ENCODE measurements around the gene CHRNB2. TPM values are rescaled to one million over a fixed set of nuclear protein-coding genes. Genes with fewer than 3 reads are reported as not detected.
A peak's percentile ranks its signal among the peaks of the same experiment; 100 is the strongest.

CHRNB2 gene
- total and polyA plus RNA-seq, 2 donors (not counting 1 experiment from before 2014, with no cell fraction given): 0.02 TPM; not detected in 1

DNA sequence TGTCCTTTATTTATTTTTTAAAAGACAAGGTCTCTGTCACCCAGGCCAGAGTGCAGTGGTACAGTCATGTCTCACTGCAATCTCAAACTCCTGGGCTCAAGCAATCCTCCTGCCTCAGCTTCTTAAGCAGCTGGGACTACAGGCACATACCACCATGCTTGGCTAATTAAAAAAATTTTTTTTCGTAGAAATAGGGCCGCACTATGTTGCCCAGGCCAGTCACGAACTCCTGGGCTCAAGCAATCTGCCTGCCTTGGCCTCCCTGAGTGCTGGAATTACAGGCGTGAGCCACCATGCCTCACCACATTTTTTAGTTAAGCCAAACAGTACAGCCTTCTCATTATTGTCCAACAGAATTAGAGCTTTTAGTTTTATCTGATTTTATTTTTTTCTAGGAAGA lies 47.8 kb downstream of the CHRNB2 start:
- Histone ChIP-seq H2AFZ (ENCODE audit: low read length) (no peak overlapping the region), H3K9ac (ENCODE audit: insufficient read depth, low read length) (no peak overlapping the region), H4K20me1 (ENCODE audit: control insufficient read depth, extremely low read depth, insufficient read depth, low read length) (peaks cover under 1% of the 10 kb centered on the region), H3K27ac (ENCODE audit: insufficient read depth, low read length) (no peak overlapping the region), H3K4me3 (replicated peaks in 1 of 4; ENCODE audit: control extremely low read depth in 1 of 4, insufficient read depth in 1 of 4, low read depth in 3 of 4, low read length in 4 of 4) (no peak overlapping the region), H3K27me3 (ENCODE audit: control insufficient read depth, insufficient read depth, low read length) (no peaks in the 10 kb centered on the region), H3K4me1 (ENCODE audit: control insufficient read depth, extremely low read depth, insufficient read depth, low read length) (no peaks in the 10 kb centered on the region), H3K79me2 (ENCODE audit: control insufficient read depth, insufficient read depth, low read length) (peaks cover 49% of the 10 kb centered on the region), H3K4me2 (ENCODE audit: extremely low read depth, insufficient read depth, low read length) (no peak overlapping the region), H3K9me3 (ENCODE audit: control insufficient read depth, insufficient read depth, low read depth, low read length) (no peaks in the 10 kb centered on the region), H3K36me3 (ENCODE audit: control insufficient read depth, insufficient read depth, low read length) (no peaks in the 10 kb centered on the region)
- TF ChIP-seq, protein P1, sequence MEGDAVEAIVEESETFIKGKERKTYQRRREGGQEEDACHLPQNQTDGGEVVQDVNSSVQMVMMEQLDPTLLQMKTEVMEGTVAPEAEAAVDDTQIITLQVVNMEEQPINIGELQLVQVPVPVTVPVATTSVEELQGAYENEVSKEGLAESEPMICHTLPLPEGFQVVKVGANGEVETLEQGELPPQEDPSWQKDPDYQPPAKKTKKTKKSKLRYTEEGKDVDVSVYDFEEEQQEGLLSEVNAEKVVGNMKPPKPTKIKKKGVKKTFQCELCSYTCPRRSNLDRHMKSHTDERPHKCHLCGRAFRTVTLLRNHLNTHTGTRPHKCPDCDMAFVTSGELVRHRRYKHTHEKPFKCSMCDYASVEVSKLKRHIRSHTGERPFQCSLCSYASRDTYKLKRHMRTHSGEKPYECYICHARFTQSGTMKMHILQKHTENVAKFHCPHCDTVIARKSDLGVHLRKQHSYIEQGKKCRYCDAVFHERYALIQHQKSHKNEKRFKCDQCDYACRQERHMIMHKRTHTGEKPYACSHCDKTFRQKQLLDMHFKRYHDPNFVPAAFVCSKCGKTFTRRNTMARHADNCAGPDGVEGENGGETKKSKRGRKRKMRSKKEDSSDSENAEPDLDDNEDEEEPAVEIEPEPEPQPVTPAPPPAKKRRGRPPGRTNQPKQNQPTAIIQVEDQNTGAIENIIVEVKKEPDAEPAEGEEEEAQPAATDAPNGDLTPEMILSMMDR (conservative IDR thresholded peaks at IDR 0.05 in 1 of 2, IDR thresholded peaks at IDR 0.05 in 1 of 2; ENCODE audit: low read depth in 1 of 2, low read length in 2 of 2): no peak
- no peak for TF ChIP-seq EZH2 (IDR thresholded peaks at IDR 0.05; ENCODE audit: low read length, missing control alignments)
- no peak for DNase-seq (ENCODE audit: low read depth in 2 of 2)

GRCh38 chr1:154616659-154617345 lies 49.2 kb downstream of the CHRNB2 start:
- TF ChIP-seq, protein P1 (conservative IDR thresholded peaks at IDR 0.05 in 1 of 2, IDR thresholded peaks at IDR 0.05 in 1 of 2; ENCODE audit: low read depth in 1 of 2, low read length in 2 of 2): no peak
- no peak for TF ChIP-seq EZH2 (IDR thresholded peaks at IDR 0.05; ENCODE audit: low read length, missing control alignments)
- Histone ChIP-seq H3K4me1 (ENCODE audit: control insufficient read depth, extremely low read depth, insufficient read depth, low read length) (no peaks in the 10 kb centered on the region), H3K79me2 (ENCODE audit: control insufficient read depth, insufficient read depth, low read length) (peaks cover 50% of the 10 kb centered on the region), H3K9me3 (ENCODE audit: control insufficient read depth, insufficient read depth, low read depth, low read length) (no peaks in the 10 kb centered on the region), H3K4me3 (replicated peaks in 1 of 4; ENCODE audit: control extremely low read depth in 1 of 4, insufficient read depth in 1 of 4, low read depth in 3 of 4, low read length in 4 of 4) (no peak overlapping the region), H3K27me3 (ENCODE audit: control insufficient read depth, insufficient read depth, low read length) (no peaks in the 10 kb centered on the region), H4K20me1 (ENCODE audit: control insufficient read depth, extremely low read depth, insufficient read depth, low read length) (peaks cover 4% of the 10 kb centered on the region), H3K36me3 (ENCODE audit: control insufficient read depth, insufficient read depth, low read length) (no peaks in the 10 kb centered on the region), H3K4me2 (ENCODE audit: extremely low read depth, insufficient read depth, low read length) (no peak overlapping the region), H3K9ac (ENCODE audit: insufficient read depth, low read length) (no peak overlapping the region), H3K27ac (ENCODE audit: insufficient read depth, low read length) (no peak overlapping the region), H2AFZ (ENCODE audit: low read length) (no peak overlapping the region)
- peak in 1 of 2 donors; percentile 32 for DNase-seq (ENCODE audit: low read depth in 2 of 2)

- Histone ChIP-seq H3K27me3 (ENCODE audit: control insufficient read depth, insufficient read depth, low read length) (no peaks in the 10 kb centered on the region), H2AFZ (ENCODE audit: low read length) (no peak overlapping the region), H3K36me3 (ENCODE audit: control insufficient read depth, insufficient read depth, low read length) (no peaks in the 10 kb centered on the region), H3K4me1 (ENCODE audit: control insufficient read depth, extremely low read depth, insufficient read depth, low read length) (no peaks in the 10 kb centered on the region), H3K27ac (ENCODE audit: insufficient read depth, low read length) (no peak overlapping the region), H3K4me3 (replicated peaks in 1 of 4; ENCODE audit: control extremely low read depth in 1 of 4, insufficient read depth in 1 of 4, low read depth in 3 of 4, low read length in 4 of 4) (no peak overlapping the region), H3K79me2 (ENCODE audit: control insufficient read depth, insufficient read depth, low read length) (peaks cover 69% of the 10 kb centered on the region), H3K4me2 (ENCODE audit: extremely low read depth, insufficient read depth, low read length) (no peak overlapping the region), H3K9me3 (ENCODE audit: control insufficient read depth, insufficient read depth, low read depth, low read length) (no peaks in the 10 kb centered on the region), H3K9ac (ENCODE audit: insufficient read depth, low read length) (no peak overlapping the region), H4K20me1 (ENCODE audit: control insufficient read depth, extremely low read depth, insufficient read depth, low read length) (peaks cover 4% of the 10 kb centered on the region)
- no peak for TF ChIP-seq EZH2 (IDR thresholded peaks at IDR 0.05; ENCODE audit: low read length, missing control alignments)
- TF ChIP-seq, protein P1 (conservative IDR thresholded peaks at IDR 0.05 in 1 of 2, IDR thresholded peaks at IDR 0.05 in 1 of 2; ENCODE audit: low read depth in 1 of 2, low read length in 2 of 2): no peak
- DNase-seq (ENCODE audit: low read depth in 2 of 2): peak in 1 of 2 donors; percentile 62
Observed at GRCh38 chr1:154619181-154619948, 51.8 kb downstream of the CHRNB2 start.
